HL-60 (cell line): ENCODE data around the gene KCNT2.

Experiments used
- DNase-seq, 2 experiments: peaks; one replicate each; pipeline ENCODE4 v3.0.0-alpha.2; 2010 to 2020; ENCODE audit warnings: low read depth in 1 of 2, low spot score in 1 of 2
- H3K27ac ChIP-seq: fragments of 250-450 bp; sonication (Bioruptor Pico); replicated peaks from 2 replicates; pipeline ENCODE4 v1.5.1; 2020; ENCODE audit warnings: mild to moderate bottlenecking, moderate library complexity
- H3K27me3 ChIP-seq: fragments of 250-450 bp; sonication (Bioruptor Pico); 2 replicates; pipeline ENCODE4 v1.5.1; 2021; ENCODE audit warnings: mild to moderate bottlenecking, moderate library complexity; ENCODE audit not compliant: insufficient read depth, poor library complexity, severe bottlenecking
- H3K4me3 ChIP-seq: replicated peaks from 2 replicates; pipeline ENCODE4 v1.5.1; 2011; ENCODE audit warnings: mild to moderate bottlenecking, control low read depth, low read length; ENCODE audit not compliant: insufficient read depth
- CTCF ChIP-seq: IDR thresholded peaks from one replicate; pipeline ENCODE4 v1.5.1; 2011; ENCODE audit warnings: low read length, control low read depth, inconsistent platforms; ENCODE audit not compliant: insufficient read depth
- GABPA ChIP-seq: IDR thresholded peaks from 2 replicates; pipeline ENCODE4 v1.6.1; 2012; ENCODE audit warnings: low read depth
- POLR2AphosphoS5 ChIP-seq: IDR thresholded peaks from 2 replicates; pipeline ENCODE4 v1.6.1; 2012; ENCODE audit warnings: low read depth
- REST ChIP-seq: IDR thresholded peaks from 2 replicates; pipeline ENCODE4 v1.6.1; 2012; ENCODE audit warnings: low read depth; ENCODE audit not compliant: insufficient replicate concordance
- SPI1 ChIP-seq: IDR thresholded peaks from 2 replicates; pipeline ENCODE4 v1.6.1; 2012; ENCODE audit warnings: low read depth, mild to moderate bottlenecking, borderline replicate concordance

KCNT2 gene

GRCh38 chr1:196255762-196256161, 352.5 kb downstream of the KCNT2 start:
- no peaks in the 10 kb centered on the region for H3K27me3 ChIP-seq

GRCh38 chr1:196229546-196229945, 378.7 kb downstream of the KCNT2 start:
- TF ChIP-seq POLR2AphosphoS5 (no peak), REST (no peak), SPI1 (no peak), GABPA (no peak), CTCF (no peak)
- no peak for DNase-seq
- no peak overlapping the region for H3K4me3 ChIP-seq
- no peaks in the 10 kb centered on the region for H3K27me3 ChIP-seq
- no peak overlapping the region for H3K27ac ChIP-seq

More at GRCh38 chr1:196255762-196256161, 352.5 kb downstream of the KCNT2 start:
- H3K4me3 ChIP-seq = no peak overlapping the region
- no peak for DNase-seq
- no peak overlapping the region for H3K27ac ChIP-seq
- TF ChIP-seq SPI1 (no peak), CTCF (no peak), POLR2AphosphoS5 (no peak), GABPA (no peak), REST (no peak)

- TF ChIP-seq REST (no peak), SPI1 (no peak), CTCF (no peak), POLR2AphosphoS5 (no peak), GABPA (no peak)
- DNase-seq = no peak
- Histone ChIP-seq H3K27ac (no peak overlapping the region), H3K27me3 (no peaks in the 10 kb centered on the region), H3K4me3 (no peak overlapping the region)
Observed at GRCh38 chr1:196214866-196215265, 393.4 kb downstream of the KCNT2 start.
